ENCODE results near the gene PLB1.

DNA sequence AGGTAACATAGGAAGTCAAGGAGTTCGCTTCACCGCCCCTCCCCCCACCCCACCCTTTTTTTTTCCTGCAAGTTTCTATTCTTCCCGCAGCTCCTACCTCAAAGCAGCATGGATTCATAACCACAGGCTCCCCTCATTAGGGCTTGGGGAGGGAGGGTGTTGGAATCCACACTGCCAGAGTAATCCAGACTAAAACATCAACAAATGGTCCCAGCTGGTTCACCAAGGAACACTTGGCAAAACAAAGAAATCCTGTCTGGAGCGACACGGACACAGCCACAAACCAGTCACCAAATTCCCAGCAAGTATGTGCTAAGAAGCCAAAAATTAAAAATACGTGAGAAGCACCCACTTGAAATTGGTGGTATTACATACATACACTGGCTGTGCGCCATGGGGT, 148.9 kb downstream of the PLB1 start:
- TF ChIP-seq CTCF (IDR thresholded peaks at IDR 0.05): no peak
- TF ChIP-seq POLR2A (IDR thresholded peaks at IDR 0.05): no peak
